Osteocyte (in vitro differentiated cells): Measurements from ENCODE around the gene PCLO. TPM values are rescaled to one million over a fixed set of nuclear protein-coding genes. Genes with fewer than 3 reads are reported as not detected.

ENCODE experiments used
- DNase-seq: peaks from one replicate; pipeline ENCODE4 v3.0.0; 2021; ENCODE audit warnings: mixed read lengths; ENCODE audit not compliant: unreplicated experiment; ENCODE audit errors: extremely low spot score
- H3K27ac Mint-ChIP-seq: one replicate; pipeline ENCODE4 v1.8.0; 2021; ENCODE audit warnings: mild to moderate bottlenecking, mixed read lengths; ENCODE audit not compliant: unreplicated experiment
- H3K27me3 Mint-ChIP-seq: one replicate; pipeline ENCODE4 v1.8.0; 2021; ENCODE audit warnings: mixed read lengths; ENCODE audit not compliant: unreplicated experiment
- H3K36me3 Mint-ChIP-seq: one replicate; pipeline ENCODE4 v1.8.0; 2021; ENCODE audit warnings: mixed read lengths; ENCODE audit not compliant: unreplicated experiment
- H3K4me1 Mint-ChIP-seq: one replicate; pipeline ENCODE4 v1.8.0; 2021; ENCODE audit warnings: mixed read lengths; ENCODE audit not compliant: unreplicated experiment
- H3K4me3 Mint-ChIP-seq: one replicate; pipeline ENCODE4 v1.8.0; 2021; ENCODE audit warnings: mild to moderate bottlenecking, moderate library complexity, mixed read lengths; ENCODE audit not compliant: unreplicated experiment
- H3K9me3 Mint-ChIP-seq: one replicate; pipeline ENCODE4 v1.8.0; 2021; ENCODE audit warnings: mixed read lengths; ENCODE audit not compliant: unreplicated experiment
- CTCF ChIP-seq: fragments of 200-600 bp; sonication (generic); IDR thresholded peaks from 2 replicates; pipeline ENCODE4 v1.5.0; 2021; ENCODE audit warnings: antibody characterized with exemption, mild to moderate bottlenecking, moderate library complexity
- total RNA-seq: library from RNA; stranded (reverse); gene quantifications from 2 replicates; pipeline ENCODE4 v1.2.1, GENCODE V29; 2021

Gene PCLO
- total RNA-seq, 1 donor from 2014 or later = 1.4 TPM

- peaks cover 1% of the 10 kb centered on the region for H3K36me3 Mint-ChIP-seq
- no peak overlapping the region for H3K4me3 Mint-ChIP-seq
- no peaks in the 10 kb centered on the region for H3K27me3 Mint-ChIP-seq
- no peak for DNase-seq
- H3K27ac Mint-ChIP-seq = no peak overlapping the region
- peaks cover 12% of the 10 kb centered on the region for H3K9me3 Mint-ChIP-seq
- no peak for TF ChIP-seq CTCF
- no peaks in the 10 kb centered on the region for H3K4me1 Mint-ChIP-seq
These were observed 161.2 kb downstream of the PCLO start for GRCh38 chr7:83001362-83002040.

- H3K36me3 Mint-ChIP-seq = no peaks in the 10 kb centered on the region
- DNase-seq = no peak
- H3K27me3 Mint-ChIP-seq = no peaks in the 10 kb centered on the region
- peaks cover 4% of the 10 kb centered on the region for H3K9me3 Mint-ChIP-seq
- H3K27ac Mint-ChIP-seq = no peak overlapping the region
- no peak for TF ChIP-seq CTCF
- no peaks in the 10 kb centered on the region for H3K4me1 Mint-ChIP-seq
- no peak overlapping the region for H3K4me3 Mint-ChIP-seq
These were observed 164.2 kb downstream of the PCLO start for GRCh38 chr7:82998436-82998835.

GRCh38 chr7:82985144-82985802 lies 177.4 kb downstream of the PCLO start:
- no peak for DNase-seq
- Mint-ChIP-seq H3K27me3 (no peaks in the 10 kb centered on the region), H3K27ac (no peak overlapping the region), H3K4me1 (peaks cover 4% of the 10 kb centered on the region), H3K36me3 (no peaks in the 10 kb centered on the region), H3K9me3 (no peaks in the 10 kb centered on the region), H3K4me3 (no peak overlapping the region)
- TF ChIP-seq CTCF = no peak

- no peak for TF ChIP-seq CTCF
- Mint-ChIP-seq H3K27ac (no peak overlapping the region), H3K36me3 (no peaks in the 10 kb centered on the region), H3K4me3 (no peak overlapping the region), H3K9me3 (no peaks in the 10 kb centered on the region), H3K27me3 (no peaks in the 10 kb centered on the region), H3K4me1 (peaks cover 2% of the 10 kb centered on the region)
- no peak for DNase-seq
These were observed 182.4 kb downstream of the PCLO start for GRCh38 chr7:82980130-82980788.

- H3K36me3 Mint-ChIP-seq = no peaks in the 10 kb centered on the region
- no peaks in the 10 kb centered on the region for H3K27me3 Mint-ChIP-seq
- H3K4me3 Mint-ChIP-seq = no peak overlapping the region
- DNase-seq = no peak
- H3K4me1 Mint-ChIP-seq = no peaks in the 10 kb centered on the region
- no peak for TF ChIP-seq CTCF
- H3K9me3 Mint-ChIP-seq = no peaks in the 10 kb centered on the region
- H3K27ac Mint-ChIP-seq = no peak overlapping the region
These were observed 186.7 kb downstream of the PCLO start for GRCh38 chr7:82975811-82976468.
